Right lobe of liver (tissue), 6 donors: ENCODE results near the gene ZNF543. TPM values are rescaled to one million over a fixed set of nuclear protein-coding genes. Genes with fewer than 3 reads are reported as not detected.
A peak's percentile ranks its signal among the peaks of the same experiment; 100 is the strongest.
"Not testable (repeated sequence)": the region's sequence is repeated elsewhere in the genome, so short reads cannot be mapped to it uniquely, and the experiment has no call there.

Source experiments
- ATAC-seq, 4 donors: fragments of 200-7000 bp; cut with Tn5 transposase; one replicate each; pipeline ENCODE4 v1.9.1; 2020; ENCODE audit warnings: mild to moderate bottlenecking in 4 of 4, moderate library complexity in 4 of 4
- DNase-seq, 3 donors: peaks; one replicate each; pipeline ENCODE4 v3.0.0-alpha.2; 2020
- H3K27ac ChIP-seq, 3 donors: fragments of 200-600 bp; one replicate each; pipeline ENCODE4 v1.8.0; 2022
- H3K27me3 ChIP-seq, 2 donors: fragments of 200-600 bp; one replicate each; pipeline ENCODE4 v1.8.0; 2022
- H3K36me3 ChIP-seq, 4 donors: fragments of 200-600 bp; sonication (generic) in 1 of 4; one replicate each; pipeline versions ENCODE4 v1.5.1 to v1.8.0; 2017 to 2022; ENCODE audit warnings: control low read depth in 1 of 4
- H3K4me1 ChIP-seq, 4 donors: fragments of 200-600 bp; sonication (generic) in 1 of 4; one replicate each; pipeline versions ENCODE4 v1.5.1 to v1.8.0; 2017 to 2022; ENCODE audit warnings: control low read depth in 1 of 4
- H3K4me3 ChIP-seq, 3 donors: fragments of 200-600 bp; one replicate each; pipeline ENCODE4 v1.8.0; 2022
- H3K9me3 ChIP-seq, 4 donors: fragments of 200-600 bp; sonication (generic) in 1 of 4; one replicate each; pipeline versions ENCODE4 v1.5.1 to v1.8.0; 2017 to 2022; ENCODE audit warnings: control low read depth in 1 of 4
- CTCF ChIP-seq, 4 donors: fragments of 200-600 bp in 3 of 4; fragments of 450-650 bp in 1 of 4; IDR thresholded peaks; one replicate each; pipeline versions ENCODE4 v1.5.1 to v1.8.0; 2016 to 2022; ENCODE audit warnings: antibody characterized with exemption in 4 of 4, mild to moderate bottlenecking in 2 of 4
- POLR2A ChIP-seq: fragments of 450-650 bp; IDR thresholded peaks from one replicate; pipeline ENCODE4 v1.6.1; 2017; ENCODE audit warnings: antibody characterized with exemption, mild to moderate bottlenecking
- WGBS: methylation state at CpG from one replicate; pipeline ENCODE4 v1.1.6; 2018; ENCODE audit warnings: low coverage, low lambda C conversion rate; ENCODE audit not compliant: insufficient coverage; ENCODE audit errors: missing lambda C conversion rate; 5-methylcytosine and 5-hydroxymethylcytosine counted together
- intact Hi-C, 2 donors: fragments of 100-400 bp; cut with DNase I; formaldehyde crosslinking; loops; one replicate each; pipeline versions ENCODE4 v1.11.2 to v1.14.1; 2022
- total RNA-seq, 6 experiments: library from RNA; depleted of rRNA in 2 of 6; stranded (reverse); fragments of >200 nt in 2 of 6; fragmentation: NEBNext Ultra II Directional in 3 of 6; extraction: Animal tissue kit (Norgen Biotek cat#: 25700) in 3 of 6; gene quantifications; one replicate each; pipeline versions ENCODE4 v1.1.0 to v1.2.4, GENCODE V29; 2016 to 2023
- donor health status: DM: no; HTN: yes; CAD: no.
- donor health status: DM: no; HTN: no; CAD: no.
- donor health status: DM: no; HTN: no; CAD: no.
- donor health status: DM: no; HTN: yes; CAD: no.
- donor health status: DM: no; HTN: yes; CAD: no.

The ZNF543 gene
- total RNA-seq, 6 experiments from 2014 or later: 1.9 to 2.7 (median 2.4) TPM

GRCh38 chr19:57362997-57363687, 42.9 kb downstream of the ZNF543 start, which contains the start of the genes TRAPPC2B and ZNF547:
Gene TRAPPC2B, plus strand, starts transcription at chr19:57363551. Its CDS starts 1,283 bp downstream, at chr19:57364834.
Gene ZNF547, plus strand, starts transcription at chr19:57363551. Its CDS starts 5,005 bp downstream, at chr19:57368556.
- DNase-seq (peak; percentile 97 to 99 (median 98)), ATAC-seq (peak; percentile 94 to 99 (median 96))
- Histone ChIP-seq H3K36me3 (no peaks in the 10 kb centered on the region), H3K27me3 (no peaks in the 10 kb centered on the region), H3K9me3 (no peaks in the 10 kb centered on the region), H3K4me3 (peak within 1 kb of the TSS; percentile 78 to 86 (median 82)), H3K4me1 (peaks cover 0 to 5% (median 2%) of the 10 kb centered on the region in 4 donors), H3K27ac (peak within 1 kb of the TSS; percentile 91 to 94 (median 93))
- TF ChIP-seq POLR2A: peak; percentile 65
- TF ChIP-seq CTCF (IDR thresholded peaks at IDR 0.05): no peak
- intact Hi-C loops: no loop called here
- 4% methylated on average over 27 of the region's 47 CpGs for WGBS

- TF ChIP-seq CTCF (IDR thresholded peaks at IDR 0.05) (no peak), POLR2A (no peak)
- Histone ChIP-seq H3K36me3 (no peaks in the 10 kb centered on the region), H3K27me3 (no peaks in the 10 kb centered on the region), H3K27ac (peak overlapping the region; percentile 91 to 94 (median 93)), H3K4me1 (peaks cover 0 to 5% (median 2%) of the 10 kb centered on the region in 4 donors), H3K9me3 (no peaks in the 10 kb centered on the region), H3K4me3 (peak overlapping the region; percentile 78 to 86 (median 82))
- 0% methylated on average over 12 of the region's 18 CpGs for WGBS
- intact Hi-C loops: no loop called here
- ATAC-seq (peak in 1 of 4 donors; percentile 4), DNase-seq (no peak)
Observed at GRCh38 chr19:57363688-57364181, 43.5 kb downstream of the ZNF543 start.

GRCh38 chr19:57366776-57367175, 46.5 kb downstream of the ZNF543 start:
- WGBS: 94% methylated on average over 2 of the region's 2 CpGs
- no peak overlapping the region for H3K27ac ChIP-seq
- no peaks in the 10 kb centered on the region for H3K36me3 ChIP-seq
- no peaks in the 10 kb centered on the region for H3K9me3 ChIP-seq
- H3K27me3 ChIP-seq: no peaks in the 10 kb centered on the region
- no peak overlapping the region for H3K4me3 ChIP-seq
- ATAC-seq: no peak
- peaks cover 0 to 5% (median 2%) of the 10 kb centered on the region in 4 donors for H3K4me1 ChIP-seq
- TF ChIP-seq POLR2A (no peak), CTCF (IDR thresholded peaks at IDR 0.05) (no peak)
- no peak for DNase-seq
- intact Hi-C loops: no loop called here

- H3K9me3 ChIP-seq: peaks cover 0 to 11% (median 5%) of the 10 kb centered on the region in 4 donors
- no peaks in the 10 kb centered on the region for H3K27me3 ChIP-seq
- H3K36me3 ChIP-seq: peaks cover 0 to 17% (median 0%) of the 10 kb centered on the region in 4 donors
- H3K4me1 ChIP-seq: no peaks in the 10 kb centered on the region
- H3K27ac ChIP-seq: no peak overlapping the region
- DNase-seq (no peak), ATAC-seq (no peak)
- no peak for TF ChIP-seq CTCF (IDR thresholded peaks at IDR 0.05)
- TF ChIP-seq POLR2A: no peak
- intact Hi-C loops: no loop called here
- WGBS: 89% methylated on average over 4 of the region's 6 CpGs
- H3K4me3 ChIP-seq: no peak overlapping the region
Observed at GRCh38 chr19:57374179-57374578, 53.9 kb downstream of the ZNF543 start.

GRCh38 chr19:57374647-57375046, 54.4 kb downstream of the ZNF543 start:
- H3K4me3 ChIP-seq, H3K27me3 ChIP-seq, H3K27ac ChIP-seq, intact Hi-C loops, H3K4me1 ChIP-seq, DNase-seq, ATAC-seq: not testable (repeated sequence)
- Histone ChIP-seq H3K36me3 (peaks cover 0 to 17% (median 0%) of the 10 kb centered on the region in 4 donors), H3K9me3 (peaks cover 0 to 15% (median 5%) of the 10 kb centered on the region in 4 donors)
- 94% methylated on average over 2 of the region's 2 CpGs for WGBS
